ENCODE results near the gene IER5L.

DNA sequence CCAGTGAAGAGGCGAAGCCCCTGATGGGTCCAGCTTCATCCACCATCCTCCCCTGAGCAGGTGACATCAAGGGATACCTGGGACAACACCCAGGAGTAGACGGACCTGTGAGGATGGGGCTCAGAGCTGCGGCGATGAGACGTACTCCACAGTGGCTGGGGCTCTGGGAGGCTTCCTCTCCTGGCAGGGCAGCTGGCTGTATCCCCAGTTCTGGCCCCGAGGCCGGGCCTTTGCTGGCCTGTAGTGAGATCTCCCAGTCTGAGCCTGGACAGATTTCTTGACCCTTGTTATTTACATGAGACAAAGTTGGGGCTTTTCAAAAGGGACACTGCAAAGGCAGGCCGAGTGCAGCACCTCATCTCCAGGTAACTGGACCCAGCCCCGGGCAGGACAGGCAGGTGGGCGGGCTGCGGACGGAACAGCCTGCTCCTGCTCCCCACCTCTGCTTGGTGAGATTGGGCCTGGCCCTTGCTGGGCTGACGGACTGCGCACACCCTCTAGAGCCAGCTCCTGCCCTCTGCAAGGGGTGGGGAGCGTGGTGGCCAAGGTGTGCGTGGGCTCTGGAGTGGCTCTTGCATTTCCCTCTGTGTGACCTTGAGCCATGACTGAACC lies 23.1 kb downstream of the IER5L start:
- no peak for TF ChIP-seq EZH2 (optimal IDR thresholded peaks at IDR 0.05; ENCODE audit: low read depth, low read length)
- TF ChIP-seq, protein P1, sequence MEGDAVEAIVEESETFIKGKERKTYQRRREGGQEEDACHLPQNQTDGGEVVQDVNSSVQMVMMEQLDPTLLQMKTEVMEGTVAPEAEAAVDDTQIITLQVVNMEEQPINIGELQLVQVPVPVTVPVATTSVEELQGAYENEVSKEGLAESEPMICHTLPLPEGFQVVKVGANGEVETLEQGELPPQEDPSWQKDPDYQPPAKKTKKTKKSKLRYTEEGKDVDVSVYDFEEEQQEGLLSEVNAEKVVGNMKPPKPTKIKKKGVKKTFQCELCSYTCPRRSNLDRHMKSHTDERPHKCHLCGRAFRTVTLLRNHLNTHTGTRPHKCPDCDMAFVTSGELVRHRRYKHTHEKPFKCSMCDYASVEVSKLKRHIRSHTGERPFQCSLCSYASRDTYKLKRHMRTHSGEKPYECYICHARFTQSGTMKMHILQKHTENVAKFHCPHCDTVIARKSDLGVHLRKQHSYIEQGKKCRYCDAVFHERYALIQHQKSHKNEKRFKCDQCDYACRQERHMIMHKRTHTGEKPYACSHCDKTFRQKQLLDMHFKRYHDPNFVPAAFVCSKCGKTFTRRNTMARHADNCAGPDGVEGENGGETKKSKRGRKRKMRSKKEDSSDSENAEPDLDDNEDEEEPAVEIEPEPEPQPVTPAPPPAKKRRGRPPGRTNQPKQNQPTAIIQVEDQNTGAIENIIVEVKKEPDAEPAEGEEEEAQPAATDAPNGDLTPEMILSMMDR (IDR thresholded peaks at IDR 0.05; ENCODE audit: low read length) = no peak

All from MM.1S (cell line).